Natural killer cell treated with Interleukin-12 subunit alpha and Interleukin-12 subunit beta and Interleukin-15 and Interleukin-18, amount 100 ng/mL, for 72 hours (primary cell): ENCODE data around the gene C5orf15. TPM values are rescaled to one million over a fixed set of nuclear protein-coding genes. Genes with fewer than 3 reads are reported as not detected.
A peak's percentile ranks its signal among the peaks of the same experiment; 100 is the strongest.

Experiments
- ATAC-seq, 2 donors: fragments of 150-1000 bp; cut with Tn5 transposase in 1 of 2; sonication (Bioruptor Pico), chemical (Tn5 transposase) in 1 of 2; 2 replicates each; pipeline ENCODE4 v1.10.0; 2021
- DNase-seq: peaks from one replicate; pipeline ENCODE4 v3.0.0; 2022; ENCODE audit warnings: low spot score
- H3K27ac Mint-ChIP-seq, 2 donors: 1 replicate in 1 of 2; 2 replicates in 1 of 2; pipeline ENCODE4 v1.8.0; 2022; ENCODE audit warnings: mixed read lengths in 2 of 2, mild to moderate bottlenecking in 1 of 2, moderate library complexity in 1 of 2
- H3K27me3 Mint-ChIP-seq, 2 donors: 1 replicate in 1 of 2; 2 replicates in 1 of 2; pipeline ENCODE4 v1.8.0; 2022; ENCODE audit warnings: mixed read lengths in 2 of 2
- H3K36me3 Mint-ChIP-seq: one replicate; pipeline ENCODE4 v1.8.0; 2022; ENCODE audit warnings: mixed read lengths
- H3K4me1 Mint-ChIP-seq, 2 donors: 1 replicate in 1 of 2; 2 replicates in 1 of 2; pipeline ENCODE4 v1.8.0; 2022; ENCODE audit warnings: low read depth in 2 of 2, mixed read lengths in 2 of 2, mild to moderate bottlenecking in 1 of 2
- H3K4me3 Mint-ChIP-seq: one replicate; pipeline ENCODE4 v1.8.0; 2022; ENCODE audit warnings: mixed read lengths
- H3K9me3 Mint-ChIP-seq: 2 replicates; pipeline ENCODE4 v1.8.0; 2022; ENCODE audit warnings: mixed read lengths
- total RNA-seq, 2 donors: library from RNA; stranded (reverse); gene quantifications; one replicate each; pipeline ENCODE4 v1.2.3, GENCODE V29; 2022

Gene C5orf15
- total RNA-seq, 2 donors from 2014 or later, result 16.7 to 41.6 TPM

GRCh38 chr5:133924221-133924920, 44.1 kb downstream of the C5orf15 start:
- ATAC-seq (no peak), DNase-seq (no peak)
- Mint-ChIP-seq H3K27ac (no peak overlapping the region), H3K9me3 (no peaks in the 10 kb centered on the region), H3K36me3 (no peaks in the 10 kb centered on the region), H3K27me3 (peaks cover 11 to 16% of the 10 kb centered on the region in 2 donors), H3K4me1 (peaks cover 0 to under 1% of the 10 kb centered on the region in 2 donors), H3K4me3 (no peak overlapping the region)

DNA sequence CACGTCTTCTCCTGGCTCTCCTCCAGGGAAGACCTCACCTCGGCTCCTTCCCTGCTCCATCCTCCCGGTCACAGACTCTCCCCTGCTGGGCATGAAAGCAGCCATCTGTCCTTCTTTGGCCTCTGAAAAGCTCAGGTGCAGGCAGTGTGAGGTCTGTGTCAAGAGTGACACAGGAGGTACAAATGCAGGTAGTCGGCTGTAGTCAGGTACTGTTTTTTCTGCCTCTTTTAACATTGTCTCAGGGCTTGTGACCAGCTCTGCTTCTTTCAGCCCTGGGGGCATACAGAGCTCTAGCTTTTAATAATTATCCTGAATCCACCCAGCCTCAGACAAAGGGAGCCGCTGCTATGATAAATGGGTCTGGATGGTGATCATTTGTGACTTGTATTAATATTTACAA, 46.4 kb downstream of the C5orf15 start:
- H3K4me1 Mint-ChIP-seq, result no peaks in the 10 kb centered on the region
- H3K36me3 Mint-ChIP-seq, result no peaks in the 10 kb centered on the region
- ATAC-seq, result no peak
- H3K27me3 Mint-ChIP-seq, result peaks cover 11 to 16% of the 10 kb centered on the region in 2 donors
- no peak for DNase-seq
- no peak overlapping the region for H3K27ac Mint-ChIP-seq
- no peak overlapping the region for H3K4me3 Mint-ChIP-seq
- no peaks in the 10 kb centered on the region for H3K9me3 Mint-ChIP-seq

DNA sequence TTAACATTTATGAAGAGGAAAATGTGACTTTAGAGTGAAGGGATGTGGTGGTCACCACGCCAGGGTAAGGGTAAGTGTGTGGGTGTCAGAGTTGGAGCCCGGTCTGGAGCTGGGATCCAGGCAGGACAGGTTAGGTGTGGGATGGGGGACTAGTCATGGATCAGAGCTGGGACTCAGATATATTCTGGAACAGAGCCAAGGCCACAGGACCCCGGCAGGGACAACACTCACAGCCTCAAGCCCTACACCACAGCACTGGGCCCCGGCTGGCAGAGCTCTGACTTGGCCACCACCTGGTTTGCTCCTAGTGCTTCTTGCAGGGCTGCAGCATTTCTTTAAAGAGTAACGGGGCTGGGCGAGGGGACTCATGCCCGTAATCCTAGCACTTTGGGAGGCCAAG, 47.4 kb downstream of the C5orf15 start:
- no peak overlapping the region for H3K27ac Mint-ChIP-seq
- no peaks in the 10 kb centered on the region for H3K36me3 Mint-ChIP-seq
- no peak for DNase-seq
- H3K27me3 Mint-ChIP-seq, result peaks cover 11 to 16% of the 10 kb centered on the region in 2 donors
- ATAC-seq, result no peak
- no peak overlapping the region for H3K4me3 Mint-ChIP-seq
- H3K4me1 Mint-ChIP-seq, result no peaks in the 10 kb centered on the region
- H3K9me3 Mint-ChIP-seq, result no peaks in the 10 kb centered on the region

DNA sequence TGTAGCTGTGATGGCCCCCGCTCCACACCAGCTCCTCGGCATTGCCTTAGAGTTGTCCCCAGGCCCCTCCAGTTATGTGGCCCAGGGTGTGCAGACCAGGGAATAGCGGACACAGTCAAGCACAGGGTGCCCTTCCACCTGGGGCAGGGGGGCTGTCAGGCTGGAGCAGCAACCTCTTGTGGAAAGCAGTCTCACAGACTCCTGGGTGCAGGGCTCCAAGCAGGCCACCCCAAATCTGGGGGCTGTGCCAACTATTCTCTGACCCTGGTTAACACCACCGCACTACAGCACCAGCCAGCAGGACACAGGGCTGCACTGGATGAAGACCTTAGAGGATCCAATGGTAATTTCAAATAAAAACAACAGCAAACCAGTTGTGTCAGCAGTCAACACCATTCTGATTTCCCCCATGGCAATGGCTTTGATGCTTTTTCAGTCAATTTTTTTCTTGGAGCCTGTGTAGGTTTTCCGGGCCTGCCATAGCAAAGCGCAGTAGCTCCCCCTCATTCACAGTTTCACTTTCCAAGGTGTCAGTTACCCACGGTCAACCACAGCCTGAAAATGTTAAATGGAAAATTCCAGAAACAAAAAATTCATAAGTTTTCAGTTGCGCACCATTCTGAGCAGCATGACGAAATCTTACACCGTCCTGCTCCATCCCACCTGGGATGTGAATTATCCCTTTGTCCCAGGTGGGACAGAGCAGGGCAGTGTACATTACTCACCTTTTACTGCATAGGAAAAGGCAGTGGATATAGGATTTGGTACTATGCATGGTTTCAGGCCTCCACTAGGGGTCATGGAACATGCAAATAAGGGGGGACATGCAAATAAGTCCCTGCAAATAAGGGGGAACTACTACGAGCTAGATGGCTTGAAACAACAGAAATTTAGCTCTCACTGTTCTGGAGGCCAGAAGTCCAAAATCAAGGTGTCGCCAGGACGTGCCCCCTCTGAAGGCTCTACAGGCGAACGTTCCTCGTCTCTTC, 49.0 kb downstream of the C5orf15 start:
- Mint-ChIP-seq H3K4me3 (no peak overlapping the region), H3K4me1 (no peaks in the 10 kb centered on the region), H3K27me3 (peaks cover 0 to 7% of the 10 kb centered on the region in 2 donors), H3K36me3 (no peaks in the 10 kb centered on the region), H3K27ac (no peak overlapping the region), H3K9me3 (no peaks in the 10 kb centered on the region)
- ATAC-seq (peak in 1 of 2 donors; percentile 29), DNase-seq (no peak)

- no peak overlapping the region for H3K4me3 Mint-ChIP-seq
- no peak overlapping the region for H3K27ac Mint-ChIP-seq
- no peaks in the 10 kb centered on the region for H3K36me3 Mint-ChIP-seq
- no peaks in the 10 kb centered on the region for H3K4me1 Mint-ChIP-seq
- no peak for DNase-seq
- peak in 1 of 2 donors; percentile 17 for ATAC-seq
- H3K27me3 Mint-ChIP-seq, result peaks cover 0 to 3% of the 10 kb centered on the region in 2 donors
- H3K9me3 Mint-ChIP-seq, result no peaks in the 10 kb centered on the region
Observed at GRCh38 chr5:133918731-133919130, 49.7 kb downstream of the C5orf15 start.

GRCh38 chr5:133918316-133918715, 50.1 kb downstream of the C5orf15 start:
- H3K36me3 Mint-ChIP-seq, result no peaks in the 10 kb centered on the region
- H3K27me3 Mint-ChIP-seq, result peaks cover 0 to 2% of the 10 kb centered on the region in 2 donors
- no peaks in the 10 kb centered on the region for H3K9me3 Mint-ChIP-seq
- H3K4me1 Mint-ChIP-seq, result no peaks in the 10 kb centered on the region
- no peak overlapping the region for H3K4me3 Mint-ChIP-seq
- ATAC-seq, result no peak
- DNase-seq, result no peak
- no peak overlapping the region for H3K27ac Mint-ChIP-seq

- Mint-ChIP-seq H3K27me3 (peaks cover 0 to 2% of the 10 kb centered on the region in 2 donors), H3K4me3 (no peak overlapping the region), H3K27ac (no peak overlapping the region), H3K36me3 (no peaks in the 10 kb centered on the region), H3K9me3 (no peaks in the 10 kb centered on the region), H3K4me1 (no peaks in the 10 kb centered on the region)
- ATAC-seq, result no peak
- DNase-seq, result no peak
Observed at GRCh38 chr5:133917785-133918184, 50.6 kb downstream of the C5orf15 start.

- Mint-ChIP-seq H3K4me3 (no peak overlapping the region), H3K9me3 (no peaks in the 10 kb centered on the region), H3K4me1 (no peaks in the 10 kb centered on the region), H3K27me3 (no peaks in the 10 kb centered on the region), H3K27ac (no peak overlapping the region), H3K36me3 (no peaks in the 10 kb centered on the region)
- DNase-seq (no peak), ATAC-seq (no peak)
Observed at GRCh38 chr5:133916914-133917313, 51.5 kb downstream of the C5orf15 start.

DNA sequence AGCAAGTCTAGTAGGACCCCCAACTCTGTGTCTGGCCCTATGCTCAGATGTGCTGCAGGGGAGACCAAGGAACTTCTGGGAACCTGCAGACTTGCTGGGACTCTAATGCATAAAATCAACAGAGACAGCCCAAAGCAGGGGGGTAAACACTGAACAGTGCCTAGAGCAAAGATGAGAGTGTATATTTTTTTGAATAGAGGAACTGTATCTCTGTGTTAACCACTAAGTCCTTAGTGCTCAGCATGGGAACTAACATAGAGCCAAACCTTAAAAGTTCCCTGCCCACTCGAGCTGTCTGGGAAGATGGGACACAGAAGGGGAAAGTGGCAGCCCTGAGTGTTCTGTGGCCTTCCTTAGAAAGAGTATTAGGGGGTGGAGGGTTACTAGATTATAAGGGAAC, 51.9 kb downstream of the C5orf15 start:
- Mint-ChIP-seq H3K4me3 (no peak overlapping the region), H3K27me3 (no peaks in the 10 kb centered on the region), H3K9me3 (no peaks in the 10 kb centered on the region), H3K36me3 (no peaks in the 10 kb centered on the region), H3K4me1 (no peaks in the 10 kb centered on the region), H3K27ac (no peak overlapping the region)
- no peak for DNase-seq
- no peak for ATAC-seq

GRCh38 chr5:133914434-133914833, 54.0 kb downstream of the C5orf15 start:
- Mint-ChIP-seq H3K27ac (no peak overlapping the region), H3K4me3 (no peak overlapping the region), H3K4me1 (no peaks in the 10 kb centered on the region), H3K36me3 (no peaks in the 10 kb centered on the region), H3K27me3 (no peaks in the 10 kb centered on the region), H3K9me3 (no peaks in the 10 kb centered on the region)
- no peak for DNase-seq
- no peak for ATAC-seq

- no peak for ATAC-seq
- Mint-ChIP-seq H3K9me3 (no peaks in the 10 kb centered on the region), H3K27me3 (no peaks in the 10 kb centered on the region), H3K36me3 (no peaks in the 10 kb centered on the region), H3K27ac (no peak overlapping the region), H3K4me1 (no peaks in the 10 kb centered on the region), H3K4me3 (no peak overlapping the region)
- DNase-seq, result no peak
Observed at GRCh38 chr5:133913413-133914155, 54.8 kb downstream of the C5orf15 start.

DNA sequence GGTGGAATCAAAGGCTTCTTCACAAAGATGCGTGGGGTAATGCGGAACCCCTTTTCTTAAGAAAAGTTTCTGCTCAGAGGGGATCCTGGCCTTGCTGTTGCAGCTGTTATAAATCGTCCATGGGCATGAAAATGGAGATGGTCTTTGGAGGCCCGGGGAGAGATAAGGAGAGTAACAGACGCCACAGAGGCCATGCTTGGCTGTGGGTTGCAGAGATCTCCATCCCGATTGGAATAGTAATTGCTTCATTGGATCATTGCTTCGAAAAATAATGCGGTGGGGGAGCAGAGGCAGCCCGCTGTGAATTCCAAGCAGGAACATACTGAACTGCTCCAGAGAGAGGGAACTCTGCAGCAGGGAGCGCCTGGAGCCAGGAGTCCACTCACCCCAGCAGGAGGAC, 55.5 kb downstream of the C5orf15 start:
- Mint-ChIP-seq H3K36me3 (no peaks in the 10 kb centered on the region), H3K4me3 (no peak overlapping the region), H3K27me3 (no peaks in the 10 kb centered on the region), H3K9me3 (no peaks in the 10 kb centered on the region), H3K27ac (no peak overlapping the region), H3K4me1 (no peaks in the 10 kb centered on the region)
- DNase-seq (no peak), ATAC-seq (no peak)

GRCh38 chr5:133910571-133910970, 57.9 kb downstream of the C5orf15 start:
- Mint-ChIP-seq H3K27me3 (no peaks in the 10 kb centered on the region), H3K27ac (no peak overlapping the region), H3K4me1 (no peaks in the 10 kb centered on the region), H3K9me3 (no peaks in the 10 kb centered on the region), H3K36me3 (no peaks in the 10 kb centered on the region), H3K4me3 (no peak overlapping the region)
- ATAC-seq (no peak), DNase-seq (no peak)
